Transverse colon (tissue), 4 donors: ENCODE measurements around the gene CEPT1.

Experiments
- EP300 ChIP-seq: sonication (generic); formaldehyde crosslinking; IDR thresholded peaks from one replicate; pipeline ENCODE4 v1.6.1; 2017; ENCODE audit warnings: antibody characterized with exemption, low read depth
- POLR2A ChIP-seq: fragments of 450-650 bp; IDR thresholded peaks from one replicate; pipeline ENCODE4 v1.6.1; 2016; ENCODE audit warnings: antibody characterized with exemption, mild to moderate bottlenecking, moderate library complexity
- POLR2AphosphoS5 ChIP-seq, 3 donors: sonication (generic); formaldehyde crosslinking; IDR thresholded peaks; one replicate each; pipeline ENCODE4 v1.6.1; 2016; ENCODE audit warnings: antibody characterized with exemption in 3 of 3
- TF ChIP-seq, protein P1 (sequence below), 5 experiments: fragments of 200-600 bp in 3 of 5; fragments of 450-650 bp in 2 of 5; sonication (generic) in 3 of 5; IDR thresholded peaks; 1 replicate in 2 of 5; 2 replicates in 3 of 5; pipeline ENCODE4 v1.5.1; 2016 to 2017; ENCODE audit warnings: antibody characterized with exemption in 5 of 5, inconsistent platforms in 3 of 5, mild to moderate bottlenecking in 2 of 5, moderate library complexity in 1 of 5

DNA sequence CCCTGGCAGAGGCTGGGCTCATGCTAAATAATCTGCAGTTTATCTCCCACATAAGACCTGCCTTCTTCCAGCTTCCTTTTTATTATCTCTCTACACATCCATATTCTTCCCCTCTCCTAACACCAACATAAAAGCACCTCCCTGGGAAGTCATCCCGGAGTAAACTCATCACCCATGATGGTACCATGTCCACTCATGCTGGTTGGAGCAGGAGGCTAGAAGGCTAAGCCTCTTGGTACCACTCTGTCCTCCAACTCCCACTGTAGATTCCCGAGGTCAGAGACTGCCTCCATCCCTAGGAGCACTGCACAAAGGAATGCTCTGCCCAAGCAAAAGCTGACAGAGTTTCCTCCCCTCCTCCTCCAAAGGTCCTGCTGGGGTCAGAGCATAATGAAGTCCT, 56.2 kb downstream of the CEPT1 start:
- TF ChIP-seq EP300 (no peak), POLR2AphosphoS5 (IDR thresholded peaks at IDR 0.05) (no peak), POLR2A (no peak)
- TF ChIP-seq, protein P1, sequence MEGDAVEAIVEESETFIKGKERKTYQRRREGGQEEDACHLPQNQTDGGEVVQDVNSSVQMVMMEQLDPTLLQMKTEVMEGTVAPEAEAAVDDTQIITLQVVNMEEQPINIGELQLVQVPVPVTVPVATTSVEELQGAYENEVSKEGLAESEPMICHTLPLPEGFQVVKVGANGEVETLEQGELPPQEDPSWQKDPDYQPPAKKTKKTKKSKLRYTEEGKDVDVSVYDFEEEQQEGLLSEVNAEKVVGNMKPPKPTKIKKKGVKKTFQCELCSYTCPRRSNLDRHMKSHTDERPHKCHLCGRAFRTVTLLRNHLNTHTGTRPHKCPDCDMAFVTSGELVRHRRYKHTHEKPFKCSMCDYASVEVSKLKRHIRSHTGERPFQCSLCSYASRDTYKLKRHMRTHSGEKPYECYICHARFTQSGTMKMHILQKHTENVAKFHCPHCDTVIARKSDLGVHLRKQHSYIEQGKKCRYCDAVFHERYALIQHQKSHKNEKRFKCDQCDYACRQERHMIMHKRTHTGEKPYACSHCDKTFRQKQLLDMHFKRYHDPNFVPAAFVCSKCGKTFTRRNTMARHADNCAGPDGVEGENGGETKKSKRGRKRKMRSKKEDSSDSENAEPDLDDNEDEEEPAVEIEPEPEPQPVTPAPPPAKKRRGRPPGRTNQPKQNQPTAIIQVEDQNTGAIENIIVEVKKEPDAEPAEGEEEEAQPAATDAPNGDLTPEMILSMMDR (IDR thresholded peaks at IDR 0.05) = no peak
